Hepatic stellate cell (primary cell): Measurements from ENCODE around the gene CCL25.
"Not testable (repeated sequence)": the region's sequence is repeated elsewhere in the genome, so short reads cannot be mapped to it uniquely, and the experiment has no call there.

Experiments
- DNase-seq: peaks from one replicate; pipeline ENCODE4 v3.0.0; 2011; ENCODE audit warnings: low spot score

The CCL25 gene, protein sequence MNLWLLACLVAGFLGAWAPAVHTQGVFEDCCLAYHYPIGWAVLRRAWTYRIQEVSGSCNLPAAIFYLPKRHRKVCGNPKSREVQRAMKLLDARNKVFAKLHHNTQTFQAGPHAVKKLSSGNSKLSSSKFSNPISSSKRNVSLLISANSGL

GRCh38 chr19:8052464-8052859, at the start of gene CCL25:
TSS of gene CCL25 (plus strand) at chr19:8052760. CDS start at chr19:8053050, 290 bp downstream.
- no peak for DNase-seq

DNA sequence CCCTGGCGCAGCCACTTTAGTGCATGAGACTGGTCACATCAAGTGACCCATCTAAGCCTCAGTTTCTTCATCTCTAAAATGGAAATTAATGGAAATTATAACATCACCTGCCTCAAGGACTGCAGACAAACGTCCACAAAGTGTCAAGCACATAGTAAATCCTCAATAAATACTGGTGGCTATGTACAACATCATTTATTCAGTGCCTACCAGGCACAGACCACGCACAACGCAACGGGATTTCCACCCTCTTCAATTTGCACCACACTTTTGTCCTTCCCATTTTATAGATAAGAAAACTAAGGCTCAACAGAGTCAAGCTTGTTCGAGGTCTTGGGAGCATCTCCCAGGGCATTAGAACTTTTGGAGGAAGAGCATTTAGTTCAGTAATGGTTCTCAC, 48.6 kb upstream of the CCL25 start:
- no peak for DNase-seq

- DNase-seq = peak; percentile 35
These were observed 47.6 kb upstream of the CCL25 start for GRCh38 chr19:8004723-8005513.

- peak; percentile 97 for DNase-seq
These were observed 46.9 kb upstream of the CCL25 start, which contains the start of gene ELAVL1 for GRCh38 chr19:8005534-8006256. TSS of gene ELAVL1 (minus strand) at chr19:8005641. CDS start at chr19:7991815, 13,826 bp downstream.

DNA sequence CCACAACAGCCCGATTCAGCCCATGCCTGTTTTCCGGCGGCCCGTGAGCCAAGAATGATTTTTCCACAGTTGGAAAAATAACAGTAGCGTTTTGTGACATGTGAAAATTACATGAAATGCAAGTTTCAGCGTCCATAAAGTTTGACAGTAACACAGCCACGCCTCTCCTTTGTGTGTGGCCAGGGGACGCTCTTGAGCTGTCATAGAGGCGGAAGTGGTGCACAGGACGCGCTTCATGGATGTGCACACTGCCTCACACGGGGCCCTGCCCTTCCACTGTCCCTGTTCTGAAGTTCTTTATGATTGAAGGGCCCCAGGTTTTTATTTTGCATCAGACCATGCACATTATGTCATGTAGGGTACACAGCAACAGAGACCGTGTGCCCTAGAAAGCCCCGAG, 34.8 kb upstream of the CCL25 start:
- DNase-seq = no peak

- DNase-seq = no peak
These were observed 31.9 kb upstream of the CCL25 start for GRCh38 chr19:8020681-8021080.

DNA sequence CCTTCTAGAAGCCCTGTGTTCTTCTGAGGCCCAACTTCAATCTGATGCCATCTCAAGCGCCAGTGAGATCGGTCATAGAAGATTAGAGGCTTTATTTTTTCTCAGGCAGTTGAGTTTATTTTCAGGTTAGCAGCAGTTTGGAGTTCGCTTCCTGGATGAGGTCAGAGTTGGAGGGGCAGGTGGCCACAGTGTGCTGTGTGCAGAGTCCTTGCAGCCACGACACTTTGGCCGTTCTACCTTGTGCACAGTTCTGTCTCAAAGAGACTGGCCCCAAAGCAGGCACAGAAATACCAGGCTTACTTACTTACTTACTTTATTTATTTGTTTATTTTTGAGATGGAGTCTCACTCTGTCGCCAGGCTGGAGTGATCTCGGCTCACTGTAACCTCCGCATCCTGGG, 31.2 kb upstream of the CCL25 start:
- DNase-seq = no peak

GRCh38 chr19:8022275-8022674, 30.3 kb upstream of the CCL25 start:
- no peak for DNase-seq

DNA sequence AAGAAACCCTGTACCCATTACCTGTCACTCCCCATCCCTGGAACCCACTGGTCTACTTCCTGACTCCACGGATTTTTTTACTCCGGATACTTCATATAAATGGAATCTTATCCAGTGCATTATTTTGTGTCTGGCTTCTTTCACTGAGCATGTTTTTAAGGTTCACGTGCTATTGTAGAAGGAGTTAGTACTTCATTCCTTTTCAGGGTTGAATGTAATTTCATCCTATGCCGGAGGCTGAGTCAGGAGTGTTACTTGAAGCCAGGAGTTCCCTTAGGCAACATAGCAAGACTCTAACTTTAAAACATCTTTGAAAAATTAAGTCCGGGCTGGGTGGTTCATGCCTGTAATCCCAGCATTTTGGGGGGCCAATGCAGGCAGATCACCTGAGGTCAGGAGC, 29.2 kb upstream of the CCL25 start:
- DNase-seq = no peak

DNA sequence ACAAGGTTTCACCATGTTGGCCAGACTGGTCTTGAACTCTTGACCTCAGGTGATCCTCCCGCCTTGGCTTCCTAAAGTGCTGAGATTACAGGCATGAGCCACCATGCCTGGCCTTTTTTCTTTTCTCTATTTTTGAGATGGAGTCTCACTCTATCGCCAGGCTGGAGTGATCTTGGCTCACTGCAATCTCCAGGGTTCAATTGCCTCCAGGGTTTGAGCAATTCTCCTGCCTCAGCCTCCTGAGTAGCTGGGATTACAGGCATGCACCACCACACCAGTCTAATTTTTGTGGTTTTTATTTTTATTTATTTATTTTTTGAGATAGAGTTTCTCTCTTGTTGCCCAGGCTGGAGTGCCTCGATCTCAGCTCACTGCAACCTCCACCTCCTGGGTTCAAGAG, 28.3 kb upstream of the CCL25 start:
- not testable (repeated sequence) for DNase-seq

- no peak for DNase-seq
These were observed 27.2 kb upstream of the CCL25 start for GRCh38 chr19:8025316-8025715.

GRCh38 chr19:8028951-8029491, 23.5 kb upstream of the CCL25 start:
- peak; percentile 50 for DNase-seq

GRCh38 chr19:8030960-8031359, 21.6 kb upstream of the CCL25 start:
- DNase-seq = no peak

DNA sequence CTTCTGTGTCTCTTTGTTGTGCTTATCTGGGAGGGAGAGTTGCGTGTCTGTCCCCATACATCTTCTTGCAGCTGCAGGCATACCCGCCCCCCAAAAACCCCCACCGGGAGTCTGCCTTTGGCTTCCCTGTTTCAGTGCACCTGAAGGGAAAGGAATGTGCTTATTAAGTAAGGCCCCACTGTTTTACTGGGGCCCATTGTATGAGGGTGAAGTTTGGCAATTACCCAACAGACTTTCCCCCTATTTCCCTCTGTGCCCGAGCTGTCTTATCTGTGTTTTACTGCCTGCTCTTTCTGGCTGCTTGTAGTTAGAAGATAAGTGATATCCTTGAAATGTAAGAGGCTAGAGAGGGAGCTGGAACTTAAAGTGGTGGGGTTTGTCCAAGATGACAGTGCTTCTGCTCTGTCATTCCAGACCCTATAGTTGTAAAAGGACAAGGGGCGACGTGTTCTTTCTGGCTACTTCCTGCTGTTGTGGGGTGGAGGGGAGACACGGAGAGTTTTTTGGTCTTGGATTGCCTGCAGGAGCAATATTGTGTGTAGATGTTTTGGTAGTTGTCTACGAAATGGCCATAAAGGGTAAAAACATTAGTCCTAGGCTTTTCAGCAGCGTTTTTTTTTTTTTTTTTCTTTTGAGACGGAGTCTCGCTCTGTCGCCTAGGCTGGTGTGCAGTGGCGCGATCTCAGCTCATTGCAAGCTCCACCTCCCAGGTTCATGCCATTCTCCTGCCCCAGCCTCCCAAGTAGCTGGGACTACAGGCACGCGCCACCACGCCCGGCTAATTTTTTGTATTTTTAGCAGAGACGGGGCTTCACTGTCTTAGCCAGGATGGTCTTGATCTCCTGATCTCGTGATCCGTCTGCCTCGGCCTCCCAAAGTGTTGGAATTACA, 19.0 kb upstream of the CCL25 start:
- not testable (repeated sequence) for DNase-seq

GRCh38 chr19:8034178-8034525, 18.4 kb upstream of the CCL25 start:
- DNase-seq = no peak

DNA sequence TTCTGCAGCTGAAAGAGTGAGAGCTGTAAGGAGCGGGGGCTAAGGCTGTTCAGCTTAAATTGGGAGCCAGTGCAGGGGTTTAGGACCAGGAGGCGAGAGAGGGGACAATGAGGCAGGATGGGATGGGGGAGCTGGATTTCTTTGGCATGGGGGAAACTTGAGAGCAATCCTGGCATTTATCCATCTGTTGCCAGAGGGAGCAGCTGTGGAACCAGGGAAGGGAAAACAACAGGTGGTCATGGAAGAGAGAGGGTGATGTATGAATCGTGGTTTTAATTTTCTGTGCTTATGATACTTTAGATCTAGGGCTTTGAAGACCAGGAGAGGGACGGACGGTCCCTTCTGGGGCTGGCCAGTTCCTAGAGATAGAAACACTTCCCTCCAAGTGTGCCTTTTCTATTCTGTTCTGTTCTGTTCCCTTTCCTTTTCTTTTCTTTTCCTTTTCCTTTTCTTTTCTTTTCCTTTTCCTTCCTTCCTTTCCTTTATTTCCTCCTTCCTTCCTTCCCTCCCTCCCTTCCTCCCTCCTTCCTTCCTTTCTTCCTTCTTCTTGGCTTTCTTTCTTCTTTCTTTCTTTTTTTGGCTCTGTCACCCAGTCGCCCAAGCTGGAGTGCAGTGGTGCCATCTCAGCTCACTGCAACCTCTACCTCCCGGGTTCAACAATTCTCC, 16.0 kb upstream of the CCL25 start:
- no peak for DNase-seq

DNA sequence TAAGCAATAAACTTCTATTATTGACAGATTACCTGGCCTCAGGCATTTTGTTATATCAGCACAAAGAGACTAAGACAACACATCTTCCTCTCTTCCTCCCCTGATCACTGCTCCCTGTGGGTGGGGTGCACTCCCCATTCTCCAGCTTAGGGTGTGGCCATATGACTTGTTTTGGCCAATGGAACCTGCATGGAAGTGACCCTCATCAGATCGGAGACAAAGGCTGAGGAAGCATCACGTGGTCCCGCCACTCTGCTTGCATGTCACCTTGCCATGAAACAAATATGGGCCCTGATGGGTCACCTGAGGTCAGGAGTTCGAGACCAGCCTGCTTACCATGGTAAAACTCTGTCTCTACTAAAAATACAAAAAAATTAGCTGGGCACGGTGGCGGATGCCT, 13.7 kb upstream of the CCL25 start:
- DNase-seq = no peak

GRCh38 chr19:8039231-8039630, 13.3 kb upstream of the CCL25 start:
- no peak for DNase-seq

DNA sequence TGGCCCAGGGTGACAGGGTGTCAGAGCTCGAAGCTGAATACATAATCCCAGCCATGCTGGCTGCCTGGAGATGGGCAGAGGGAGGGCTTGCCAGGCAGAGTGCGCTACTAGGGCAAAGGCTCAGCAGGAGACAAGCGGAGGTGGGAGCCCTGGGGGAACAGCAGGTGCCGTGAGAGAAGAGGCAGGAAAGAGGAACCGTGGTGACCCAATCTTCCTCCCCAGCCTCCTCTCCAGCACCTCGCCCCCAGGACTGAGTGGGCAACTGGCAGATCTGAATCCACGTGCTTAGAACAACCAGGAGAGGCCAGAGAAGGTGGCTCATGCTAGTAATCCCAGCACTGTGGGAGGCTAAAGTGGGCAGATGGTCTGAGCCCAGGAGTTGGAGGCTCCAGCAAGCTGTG, 11.0 kb upstream of the CCL25 start:
- no peak for DNase-seq

DNA sequence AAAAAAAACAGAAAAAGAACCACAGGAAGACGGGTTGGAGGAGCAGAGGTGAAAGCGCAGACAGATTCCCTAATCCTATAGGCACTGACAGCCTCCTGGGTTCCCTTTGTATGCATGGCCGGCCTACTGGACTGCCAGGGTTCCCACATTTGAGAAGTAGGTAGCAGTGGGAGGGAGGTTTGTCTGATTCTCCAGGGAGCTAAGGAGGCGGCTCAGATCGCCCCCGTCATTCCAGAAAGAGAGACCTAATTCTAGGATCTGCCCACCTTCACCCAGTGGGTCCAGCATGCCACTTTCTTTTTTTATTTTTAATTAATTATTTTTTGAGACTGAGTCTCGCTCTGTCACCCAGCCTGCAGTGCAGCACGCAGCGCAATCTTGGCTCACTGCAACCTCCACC, 9.7 kb upstream of the CCL25 start:
- no peak for DNase-seq

- no peak for DNase-seq
These were observed 8.5 kb upstream of the CCL25 start for GRCh38 chr19:8044018-8044417.
